Right lobe of liver (tissue), 4 donors: ENCODE data around the gene TEX19.

Experiments used
- POLR2A ChIP-seq: fragments of 450-650 bp; IDR thresholded peaks from one replicate; pipeline ENCODE4 v1.6.1; 2017; ENCODE audit warnings: antibody characterized with exemption, mild to moderate bottlenecking
- TF ChIP-seq, protein P1 (sequence below), 4 donors: fragments of 200-600 bp in 3 of 4; fragments of 450-650 bp in 1 of 4; IDR thresholded peaks; one replicate each; pipeline versions ENCODE4 v1.5.1 to v1.8.0; 2016 to 2022; ENCODE audit warnings: antibody characterized with exemption in 4 of 4, mild to moderate bottlenecking in 2 of 4
- donor health status: DM: no; HTN: no; CAD: no.
- donor health status: DM: no; HTN: no; CAD: no.
- donor health status: DM: no; HTN: yes; CAD: no.

DNA sequence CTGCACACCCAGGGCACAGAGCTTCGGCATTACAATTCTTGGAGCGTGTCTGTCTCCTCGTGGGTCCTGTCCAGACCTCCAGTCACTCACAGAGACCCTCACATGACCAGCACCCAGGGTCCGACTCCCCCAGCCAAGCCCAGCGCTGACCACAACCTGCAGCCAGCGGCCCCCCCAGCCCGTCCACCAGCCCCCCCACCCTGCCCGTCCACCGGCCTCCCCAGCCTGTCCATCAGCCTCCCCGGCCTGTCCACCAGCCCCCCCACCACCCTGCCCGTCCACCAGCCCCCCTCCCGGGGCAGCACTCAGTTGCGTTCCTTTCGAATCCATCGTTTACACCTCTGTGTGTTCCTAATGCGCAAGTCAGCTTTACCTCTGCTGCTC is 31.3 kb upstream of the TEX19 start:
- TF ChIP-seq, protein P1, sequence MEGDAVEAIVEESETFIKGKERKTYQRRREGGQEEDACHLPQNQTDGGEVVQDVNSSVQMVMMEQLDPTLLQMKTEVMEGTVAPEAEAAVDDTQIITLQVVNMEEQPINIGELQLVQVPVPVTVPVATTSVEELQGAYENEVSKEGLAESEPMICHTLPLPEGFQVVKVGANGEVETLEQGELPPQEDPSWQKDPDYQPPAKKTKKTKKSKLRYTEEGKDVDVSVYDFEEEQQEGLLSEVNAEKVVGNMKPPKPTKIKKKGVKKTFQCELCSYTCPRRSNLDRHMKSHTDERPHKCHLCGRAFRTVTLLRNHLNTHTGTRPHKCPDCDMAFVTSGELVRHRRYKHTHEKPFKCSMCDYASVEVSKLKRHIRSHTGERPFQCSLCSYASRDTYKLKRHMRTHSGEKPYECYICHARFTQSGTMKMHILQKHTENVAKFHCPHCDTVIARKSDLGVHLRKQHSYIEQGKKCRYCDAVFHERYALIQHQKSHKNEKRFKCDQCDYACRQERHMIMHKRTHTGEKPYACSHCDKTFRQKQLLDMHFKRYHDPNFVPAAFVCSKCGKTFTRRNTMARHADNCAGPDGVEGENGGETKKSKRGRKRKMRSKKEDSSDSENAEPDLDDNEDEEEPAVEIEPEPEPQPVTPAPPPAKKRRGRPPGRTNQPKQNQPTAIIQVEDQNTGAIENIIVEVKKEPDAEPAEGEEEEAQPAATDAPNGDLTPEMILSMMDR (IDR thresholded peaks at IDR 0.05): no peak
- TF ChIP-seq POLR2A: no peak
